Stomach smooth muscle (tissue), 2 donors: ENCODE measurements around the gene ALDH9A1.
"Not testable (repeated sequence)": the region's sequence is repeated elsewhere in the genome, so short reads cannot be mapped to it uniquely, and the experiment has no call there.

Experiments
- H3K27ac ChIP-seq: one replicate; pipeline ENCODE4 v1.7.0; 2013; ENCODE audit warnings: mild to moderate bottlenecking, low read length, inconsistent platforms
- H3K27me3 ChIP-seq, 2 donors: one replicate each; pipeline ENCODE4 v1.7.0; 2013; ENCODE audit warnings: low read length in 2 of 2; ENCODE audit not compliant: insufficient read depth in 2 of 2, control insufficient read depth in 1 of 2
- H3K36me3 ChIP-seq, 2 donors: one replicate each; pipeline ENCODE4 v1.7.0; 2013; ENCODE audit warnings: low read length in 2 of 2; ENCODE audit not compliant: control insufficient read depth in 2 of 2, insufficient read depth in 2 of 2
- H3K4me1 ChIP-seq: one replicate; pipeline ENCODE4 v1.7.0; 2013; ENCODE audit warnings: low read length; ENCODE audit not compliant: control insufficient read depth, insufficient read depth
- H3K4me3 ChIP-seq, 2 donors: one replicate each; pipeline ENCODE4 v1.7.0; 2013; ENCODE audit warnings: low read length in 2 of 2
- H3K9ac ChIP-seq, 2 donors: one replicate each; pipeline ENCODE4 v1.7.0; 2013; ENCODE audit warnings: low read length in 2 of 2, mild to moderate bottlenecking in 1 of 2
- H3K9me3 ChIP-seq, 2 donors: one replicate each; pipeline ENCODE4 v1.7.0; 2013; ENCODE audit warnings: low read length in 2 of 2; ENCODE audit not compliant: control insufficient read depth in 2 of 2
- donor health status: healthy.
- donor health status: Pancreatic carcinoma.

ALDH9A1 gene

GRCh38 chr1:165668184-165668583 is 30.2 kb downstream of the ALDH9A1 start:
- H3K36me3 ChIP-seq: peaks cover 20 to 23% of the 10 kb centered on the region in 2 donors
- no peak overlapping the region for H3K27ac ChIP-seq

GRCh38 chr1:165666152-165666825 is 32.1 kb downstream of the ALDH9A1 start:
- H3K4me3 ChIP-seq: no peak overlapping the region
- H3K36me3 ChIP-seq: peaks cover 31 to 33% of the 10 kb centered on the region in 2 donors
- no peak overlapping the region for H3K27ac ChIP-seq
- no peaks in the 10 kb centered on the region for H3K4me1 ChIP-seq
- H3K27me3 ChIP-seq: no peaks in the 10 kb centered on the region
- H3K9ac ChIP-seq: no peak overlapping the region
- H3K9me3 ChIP-seq: no peaks in the 10 kb centered on the region

More at GRCh38 chr1:165668184-165668583, 30.2 kb downstream of the ALDH9A1 start:
- Histone ChIP-seq H3K27me3 (no peaks in the 10 kb centered on the region), H3K9me3 (no peaks in the 10 kb centered on the region), H3K9ac (no peak overlapping the region), H3K4me1 (no peaks in the 10 kb centered on the region), H3K4me3 (no peak overlapping the region)

- Histone ChIP-seq H3K4me3 (no peak overlapping the region), H3K27ac (no peak overlapping the region), H3K27me3 (no peaks in the 10 kb centered on the region), H3K36me3 (peaks cover 27 to 35% of the 10 kb centered on the region in 2 donors), H3K9ac (no peak overlapping the region), H3K9me3 (no peaks in the 10 kb centered on the region), H3K4me1 (no peaks in the 10 kb centered on the region)
Measured at GRCh38 chr1:165662186-165662585, 36.2 kb downstream of the ALDH9A1 start.

- H3K27me3 ChIP-seq: no peaks in the 10 kb centered on the region
- no peak overlapping the region for H3K9ac ChIP-seq
- H3K4me3 ChIP-seq: no peak overlapping the region
- H3K4me1 ChIP-seq: no peaks in the 10 kb centered on the region
- H3K27ac ChIP-seq: no peak overlapping the region
- H3K36me3 ChIP-seq: peaks cover 27 to 39% of the 10 kb centered on the region in 2 donors
- H3K9me3 ChIP-seq: no peaks in the 10 kb centered on the region
Measured at GRCh38 chr1:165661703-165662102, 36.7 kb downstream of the ALDH9A1 start.

GRCh38 chr1:165659581-165659895 is 38.8 kb downstream of the ALDH9A1 start:
- no peak overlapping the region for H3K27ac ChIP-seq
- no peak overlapping the region for H3K9ac ChIP-seq
- H3K36me3 ChIP-seq: peaks cover 42 to 43% of the 10 kb centered on the region in 2 donors
- H3K4me3 ChIP-seq: no peak overlapping the region
- no peaks in the 10 kb centered on the region for H3K27me3 ChIP-seq
- no peaks in the 10 kb centered on the region for H3K4me1 ChIP-seq
- no peaks in the 10 kb centered on the region for H3K9me3 ChIP-seq

GRCh38 chr1:165658766-165659580 is 39.4 kb downstream of the ALDH9A1 start:
- peaks cover 39 to 43% of the 10 kb centered on the region in 2 donors for H3K36me3 ChIP-seq
- not testable (repeated sequence) for H3K27ac ChIP-seq, H3K4me1 ChIP-seq, H3K9ac ChIP-seq, H3K4me3 ChIP-seq, H3K27me3 ChIP-seq, H3K9me3 ChIP-seq

- Histone ChIP-seq H3K9ac (no peak overlapping the region), H3K27me3 (no peaks in the 10 kb centered on the region), H3K27ac (no peak overlapping the region), H3K9me3 (no peaks in the 10 kb centered on the region), H3K4me3 (no peak overlapping the region), H3K4me1 (peaks cover 16% of the 10 kb centered on the region), H3K36me3 (peaks cover 31 to 39% of the 10 kb centered on the region in 2 donors)
Measured at GRCh38 chr1:165650981-165651625, 47.3 kb downstream of the ALDH9A1 start.

GRCh38 chr1:165648919-165649572 is 49.3 kb downstream of the ALDH9A1 start:
- Histone ChIP-seq H3K27ac (no peak overlapping the region), H3K36me3 (peaks cover 23 to 29% of the 10 kb centered on the region in 2 donors), H3K9me3 (no peaks in the 10 kb centered on the region), H3K4me1 (peaks cover 16% of the 10 kb centered on the region), H3K27me3 (no peaks in the 10 kb centered on the region), H3K4me3 (no peak overlapping the region), H3K9ac (no peak overlapping the region)

GRCh38 chr1:165647970-165648369 is 50.4 kb downstream of the ALDH9A1 start:
- no peaks in the 10 kb centered on the region for H3K9me3 ChIP-seq
- peaks cover 13 to 19% of the 10 kb centered on the region in 2 donors for H3K36me3 ChIP-seq
- H3K27ac ChIP-seq: no peak overlapping the region
- H3K9ac ChIP-seq: no peak overlapping the region
- H3K4me1 ChIP-seq: peaks cover 16% of the 10 kb centered on the region
- H3K27me3 ChIP-seq: no peaks in the 10 kb centered on the region
- no peak overlapping the region for H3K4me3 ChIP-seq

GRCh38 chr1:165647517-165647916 is 50.8 kb downstream of the ALDH9A1 start:
- Histone ChIP-seq H3K27ac (no peak overlapping the region), H3K36me3 (peaks cover 11 to 19% of the 10 kb centered on the region in 2 donors), H3K4me1 (peaks cover 16% of the 10 kb centered on the region), H3K9ac (no peak overlapping the region), H3K4me3 (no peak overlapping the region), H3K27me3 (no peaks in the 10 kb centered on the region), H3K9me3 (no peaks in the 10 kb centered on the region)
